Stromal cell of bone marrow (primary cell): ENCODE measurements around the gene NKD1.
A peak's percentile ranks its signal among the peaks of the same experiment; 100 is the strongest.
"Not testable (repeated sequence)": the region's sequence is repeated elsewhere in the genome, so short reads cannot be mapped to it uniquely, and the experiment has no call there.

ENCODE experiments used
- DNase-seq: peaks from one replicate; pipeline ENCODE4 v3.0.0-alpha.2; 2012; ENCODE audit warnings: low read depth

The NKD1 gene

GRCh38 chr16:50548125-50548908 is at the start of gene NKD1:
TSS of gene NKD1 (plus strand) at chr16:50548396. CDS start at chr16:50548554, 158 bp downstream.
- DNase-seq: peak; percentile 13

GRCh38 chr16:50498431-50499155 is 49.6 kb upstream of the NKD1 start:
- DNase-seq: no peak

DNA sequence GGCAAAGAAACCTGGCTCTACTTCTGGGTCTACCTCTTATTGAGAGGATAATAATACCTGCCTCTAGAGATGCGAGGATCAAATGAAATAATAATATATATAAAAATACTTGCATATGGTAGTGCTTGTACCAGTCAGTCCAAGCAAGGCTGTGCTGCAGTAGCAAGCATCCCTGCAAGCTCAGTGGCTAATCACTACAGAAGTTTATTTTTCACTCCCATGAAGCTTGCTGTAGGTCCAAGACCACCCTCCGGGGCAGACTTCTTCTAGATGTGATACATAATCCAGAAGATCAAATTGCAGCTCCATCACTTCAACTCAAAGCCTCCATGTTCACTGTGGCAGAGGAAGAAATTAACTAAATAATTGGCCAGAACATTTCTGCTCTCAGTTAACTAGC is 48.9 kb upstream of the NKD1 start:
- DNase-seq: no peak

GRCh38 chr16:50500171-50500874 is 47.9 kb upstream of the NKD1 start:
- no peak for DNase-seq

GRCh38 chr16:50501251-50501650 is 46.9 kb upstream of the NKD1 start:
- no peak for DNase-seq

- no peak for DNase-seq
These were observed 46.1 kb upstream of the NKD1 start for GRCh38 chr16:50501986-50502615.

- DNase-seq: no peak
These were observed 45.6 kb upstream of the NKD1 start for GRCh38 chr16:50502616-50503011.

GRCh38 chr16:50503868-50504531 is 44.2 kb upstream of the NKD1 start:
- DNase-seq: not testable (repeated sequence)

DNA sequence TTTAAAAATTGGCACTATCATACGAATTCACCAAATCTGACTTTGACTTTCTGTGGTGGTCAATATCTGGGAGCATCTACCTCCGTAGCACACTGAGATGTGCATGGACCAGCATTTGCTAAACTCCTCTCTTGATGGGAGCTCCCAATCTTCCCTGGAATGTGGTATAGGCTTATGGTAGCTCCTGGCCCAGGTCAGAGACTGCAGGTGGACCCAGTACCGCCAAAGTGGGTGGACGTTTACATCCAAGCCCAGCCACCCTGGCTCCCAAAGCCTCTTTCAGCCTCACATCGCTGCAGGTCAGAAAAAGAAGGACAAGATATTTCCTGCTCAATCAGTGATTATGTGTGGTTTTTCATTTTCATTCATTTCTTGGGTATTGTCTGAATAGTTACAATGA is 43.1 kb upstream of the NKD1 start:
- no peak for DNase-seq

DNA sequence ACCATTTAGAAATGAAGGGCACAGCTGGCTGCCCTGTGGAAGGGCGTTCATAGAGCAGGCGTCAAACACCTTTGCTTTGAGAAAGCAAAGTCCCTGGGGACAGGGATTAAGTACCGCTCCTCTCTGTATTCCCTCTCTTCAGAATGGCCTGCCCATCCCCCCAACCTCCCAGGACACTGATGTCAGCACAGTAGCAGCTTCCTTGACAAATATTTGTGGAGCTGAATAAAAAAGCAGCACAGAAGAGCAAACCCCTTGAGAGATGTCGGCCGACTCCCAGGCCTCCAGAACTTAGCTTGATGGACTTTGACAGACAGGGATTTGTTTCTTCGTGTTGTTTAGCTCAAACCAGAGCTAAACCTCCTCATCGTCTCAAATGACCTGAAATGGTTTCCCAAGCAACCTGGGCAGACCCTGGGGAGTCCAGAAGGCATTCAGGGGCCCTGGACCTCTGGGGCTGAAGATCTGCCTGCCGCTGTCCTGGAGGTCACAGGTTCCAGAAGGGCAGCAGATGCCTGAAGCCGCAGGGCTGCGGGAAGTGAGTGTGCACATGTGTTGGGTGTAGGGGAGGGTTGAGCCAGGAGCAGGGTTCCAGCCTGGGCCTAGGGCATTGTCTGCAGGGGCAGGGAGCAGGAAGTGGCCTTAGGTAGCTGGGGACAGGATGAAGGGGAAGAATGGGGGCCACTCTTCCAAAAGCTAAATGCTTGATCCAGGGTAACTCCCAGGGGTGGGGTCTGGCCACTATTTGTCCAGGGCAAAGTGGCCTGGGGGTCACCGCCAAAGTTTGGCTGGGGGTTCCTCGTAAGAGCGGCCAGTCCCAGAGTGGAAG is 42.3 kb upstream of the NKD1 start:
- no peak for DNase-seq

GRCh38 chr16:50506543-50506937 is 41.7 kb upstream of the NKD1 start:
- DNase-seq: no peak

DNA sequence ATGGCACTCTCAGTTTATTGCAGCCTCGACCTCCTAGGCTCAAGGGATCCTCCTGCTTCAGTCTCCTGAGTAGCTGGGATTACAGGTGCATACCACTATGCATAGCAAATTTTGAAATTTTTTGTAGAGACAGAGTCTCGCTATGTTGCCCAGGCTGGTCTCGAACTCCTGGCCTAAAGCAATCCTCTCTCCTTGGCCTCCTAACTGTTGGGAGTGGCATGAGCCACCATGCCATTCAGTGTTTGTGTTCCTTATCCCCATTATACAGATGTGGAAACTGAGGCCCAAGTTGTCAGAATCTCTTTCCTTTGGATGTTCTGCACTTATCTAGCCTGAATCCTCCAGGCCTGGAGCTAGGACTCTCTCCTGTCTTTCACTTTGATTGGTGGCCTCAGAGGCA is 40.8 kb upstream of the NKD1 start:
- DNase-seq: no peak

DNA sequence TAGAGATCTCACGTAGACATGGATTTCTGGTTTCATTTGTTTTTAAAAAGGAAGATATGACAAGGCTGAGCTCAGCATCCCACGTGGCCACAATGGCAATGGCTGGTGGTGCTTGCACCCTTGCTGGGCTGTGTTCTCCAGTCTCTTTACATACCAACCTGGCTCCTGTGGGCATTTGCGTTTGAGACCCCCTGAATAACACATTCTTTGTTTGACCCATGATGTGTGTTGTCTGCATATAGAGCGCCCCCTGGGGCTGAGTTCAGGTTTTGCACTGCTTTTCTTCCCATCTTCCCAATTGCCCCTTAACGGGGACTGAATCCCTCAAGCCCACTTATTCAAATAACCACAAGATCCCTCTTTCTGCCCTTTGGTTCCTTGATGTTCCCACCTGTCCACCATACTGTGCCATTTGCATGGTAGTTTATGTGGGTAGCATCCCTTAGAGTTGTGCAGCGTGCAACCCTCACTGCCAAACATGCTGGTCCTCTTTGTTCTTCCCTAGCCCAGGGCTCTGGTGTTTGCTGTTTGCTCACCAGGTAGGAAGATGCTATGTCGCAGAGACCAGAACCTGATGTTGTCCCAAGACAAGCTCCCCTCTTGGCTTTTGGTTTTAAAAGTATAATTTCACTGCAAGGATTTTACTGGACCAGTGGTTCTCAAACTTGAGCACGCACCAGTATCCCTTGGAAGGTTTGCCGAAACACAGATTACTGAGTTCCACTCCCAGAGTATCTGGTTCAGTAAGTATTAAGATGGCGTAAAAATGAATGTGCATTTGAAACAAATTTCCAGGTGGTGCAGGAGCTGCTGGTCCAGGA is 38.5 kb upstream of the NKD1 start:
- DNase-seq: no peak

DNA sequence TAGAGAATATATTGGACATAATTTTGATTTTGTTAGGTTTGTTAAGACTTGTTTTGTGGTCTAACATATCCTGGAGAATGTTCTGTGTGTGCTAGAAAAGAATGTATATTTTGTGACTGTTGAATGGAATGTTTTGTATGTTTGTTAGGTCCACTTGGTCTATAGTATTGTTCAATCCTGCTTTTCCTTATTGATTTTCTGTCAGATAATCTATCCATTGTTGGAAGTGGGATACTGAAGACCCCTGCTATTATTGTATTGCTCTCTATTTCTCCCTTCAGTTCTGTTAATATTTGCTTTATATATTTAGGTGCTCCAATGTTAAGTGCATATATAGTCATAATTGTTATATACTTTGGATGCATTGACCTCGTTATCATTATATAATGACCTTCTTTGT is 33.0 kb upstream of the NKD1 start:
- DNase-seq: no peak

- DNase-seq: no peak
These were observed 31.8 kb upstream of the NKD1 start for GRCh38 chr16:50516401-50516800.

GRCh38 chr16:50516890-50517289 is 31.3 kb upstream of the NKD1 start:
- no peak for DNase-seq

- no peak for DNase-seq
These were observed 30.5 kb upstream of the NKD1 start for GRCh38 chr16:50517450-50518252.

DNA sequence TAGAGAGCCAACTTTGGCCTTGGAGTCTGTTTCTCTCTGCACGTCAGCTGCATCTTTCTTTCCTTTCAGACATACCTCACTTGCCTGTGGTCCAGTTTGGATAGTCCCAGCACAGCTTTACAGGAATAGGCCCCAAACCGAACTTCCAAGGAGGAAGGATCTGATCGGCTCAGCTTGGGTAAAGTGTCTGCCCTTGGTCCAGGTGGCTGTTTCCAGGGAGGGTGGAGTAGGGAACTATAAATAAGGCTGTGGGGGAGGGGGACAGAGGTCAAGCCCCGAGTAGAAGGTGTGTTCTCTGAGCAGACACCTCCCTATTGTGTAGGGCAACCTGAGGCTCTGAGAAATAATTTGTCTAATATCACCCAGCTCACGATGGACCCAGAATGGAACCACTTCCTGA is 29.2 kb upstream of the NKD1 start:
- DNase-seq: no peak

GRCh38 chr16:50519602-50520001 is 28.6 kb upstream of the NKD1 start:
- DNase-seq: no peak
